H1 (cell line): ENCODE results near the gene WDFY4. TPM values are rescaled to one million over a fixed set of nuclear protein-coding genes. Genes with fewer than 3 reads are reported as not detected.

Experiments used
- CTCF ChIA-PET: fragments of 300-600 bp; sonication (Branson Sonifier 250); formaldehyde crosslinking; loops from one replicate; lab custom pipeline; 2021; ENCODE audit not compliant: partially characterized antibody; lab: Charles Lee
- POLR2A ChIA-PET: fragments of 300-600 bp; sonication (Branson Sonifier 250); formaldehyde crosslinking; loops from one replicate; lab custom pipeline; 2021; ENCODE audit warnings: inconsistent platforms; ENCODE audit not compliant: partially characterized antibody; lab: Charles Lee
- DNase-seq, 2 experiments: peaks; one replicate each; pipeline versions ENCODE4 v3.0.0 to v3.0.0-alpha.2; 2010 to 2022; ENCODE audit warnings: low spot score in 2 of 2, low read depth in 1 of 2, mixed read lengths in 1 of 2
- FAIRE-seq: peaks from 2 replicates; lab custom pipeline; 2011; peaks lifted over from hg19 to GRCh38; lab: Jason Lieb, UNC
- H2AFZ ChIP-seq: 2 replicates; pipeline ENCODE4 v1.8.1; 2012; ENCODE audit warnings: low read length, inconsistent platforms
- H2AK5ac ChIP-seq: 2 replicates; pipeline ENCODE4 v1.6.1; 2013; ENCODE audit warnings: low read depth, low read length
- H2BK120ac ChIP-seq: replicated peaks from 2 replicates; pipeline ENCODE3; 2013; ENCODE audit warnings: low read depth, low read length, inconsistent platforms
- H2BK12ac ChIP-seq: 2 replicates; pipeline ENCODE4 v1.6.1; 2013; ENCODE audit warnings: low read depth, low read length
- H2BK15ac ChIP-seq: 2 replicates; pipeline ENCODE4 v1.6.1; 2013; ENCODE audit warnings: low read length
- H2BK20ac ChIP-seq: 2 replicates; pipeline ENCODE4 v1.6.1; 2013; ENCODE audit warnings: low read length
- H2BK5ac ChIP-seq: 2 replicates; pipeline ENCODE4 v1.6.1; 2013; ENCODE audit warnings: low read depth, low read length
- H3K14ac ChIP-seq: 2 replicates; pipeline ENCODE4 v1.6.1; 2013; ENCODE audit warnings: inconsistent platforms; ENCODE audit not compliant: insufficient read length
- H3K18ac ChIP-seq: 2 replicates; pipeline ENCODE4 v1.6.1; 2013; ENCODE audit warnings: low read length; ENCODE audit errors: extremely low read depth
- H3K23ac ChIP-seq: 2 replicates; pipeline ENCODE4 v1.6.1; 2013; ENCODE audit warnings: inconsistent platforms; ENCODE audit not compliant: insufficient read length
- H3K23me2 ChIP-seq: 2 replicates; pipeline ENCODE4 v1.6.1; 2013; ENCODE audit warnings: low read depth, low read length
- H3K27ac ChIP-seq: 2 replicates; pipeline ENCODE4 v1.6.1; 2011; ENCODE audit warnings: low read depth, low read length, inconsistent platforms
- H3K27me3 ChIP-seq, 4 experiments: replicated peaks in 1 of 4; 1 replicate in 1 of 4; 2 replicates in 3 of 4; pipeline versions ENCODE4 v1.6.1 to v1.8.1; 2011 to 2013; ENCODE audit warnings: low read length in 3 of 4, mild to moderate bottlenecking in 3 of 4, inconsistent platforms in 2 of 4, mixed read lengths in 2 of 4, moderate library complexity in 1 of 4; ENCODE audit not compliant: control insufficient read depth in 3 of 4, insufficient read depth in 3 of 4; ENCODE audit errors: extremely low read depth in 1 of 4
- H3K36me3 ChIP-seq, 4 experiments: 2 replicates each; pipeline versions ENCODE4 v1.6.1 to v1.8.1; 2011 to 2013; ENCODE audit warnings: mild to moderate bottlenecking in 4 of 4, low read length in 3 of 4, moderate library complexity in 2 of 4, control low read depth in 1 of 4, inconsistent platforms in 1 of 4; ENCODE audit not compliant: insufficient read depth in 4 of 4, control insufficient read depth in 2 of 4
- H3K4ac ChIP-seq: replicated peaks from 2 replicates; pipeline ENCODE3; 2013; ENCODE audit warnings: low read length, low read depth, mixed read lengths, inconsistent platforms; ENCODE audit not compliant: insufficient read length
- H3K4me1 ChIP-seq, 4 experiments: replicated peaks in 1 of 4; 1 replicate in 1 of 4; 2 replicates in 3 of 4; pipeline versions ENCODE4 v1.6.1 to v1.8.1; 2011 to 2013; ENCODE audit warnings: low read length in 3 of 4, inconsistent platforms in 2 of 4, mixed read lengths in 1 of 4; ENCODE audit not compliant: insufficient read depth in 4 of 4, control insufficient read depth in 3 of 4
- H3K4me2 ChIP-seq, 2 experiments: 2 replicates each; pipeline versions ENCODE4 v1.6.1 to v1.8.1; 2011 to 2013; ENCODE audit warnings: low read depth in 2 of 2, low read length in 2 of 2, control low read depth in 1 of 2, inconsistent platforms in 1 of 2, mild to moderate bottlenecking in 1 of 2; ENCODE audit not compliant: insufficient read depth in 1 of 2
- H3K4me3 ChIP-seq, 4 experiments: fragments of 200-600, 300-600 bp in 1 of 4; sonication (generic), shearing (Covaris generic), sonication (Bioruptor Twin) in 1 of 4; 2 replicates each; pipeline versions ENCODE4 v1.5.1 to v1.8.1; 2011 to 2016; ENCODE audit warnings: low read length in 4 of 4, low read depth in 3 of 4, control low read depth in 2 of 4, inconsistent platforms in 2 of 4, mild to moderate bottlenecking in 2 of 4, mixed read lengths in 1 of 4, moderate library complexity in 1 of 4; ENCODE audit not compliant: insufficient read depth in 2 of 4; ENCODE audit errors: extremely low read depth in 1 of 4
- H3K56ac ChIP-seq: replicated peaks from 2 replicates; pipeline ENCODE3; 2013; ENCODE audit warnings: low read depth, mild to moderate bottlenecking, mixed read lengths, low read length, inconsistent platforms; ENCODE audit not compliant: insufficient read length
- H3K79me1 ChIP-seq: 2 replicates; pipeline ENCODE4 v1.6.1; 2013; ENCODE audit warnings: low read depth, low read length, control low read depth
- H3K79me2 ChIP-seq, 2 experiments: 2 replicates each; pipeline versions ENCODE4 v1.6.1 to v1.8.1; 2012 to 2013; ENCODE audit warnings: low read length in 2 of 2, mild to moderate bottlenecking in 2 of 2, inconsistent platforms in 1 of 2; ENCODE audit not compliant: insufficient read depth in 2 of 2, control insufficient read depth in 1 of 2
- H3K9ac ChIP-seq, 4 experiments: replicated peaks in 1 of 4; 1 replicate in 1 of 4; 2 replicates in 3 of 4; pipeline versions ENCODE4 v1.6.1 to v1.8.1; 2011 to 2013; ENCODE audit warnings: low read depth in 3 of 4, low read length in 3 of 4, control low read depth in 2 of 4, mild to moderate bottlenecking in 2 of 4, moderate library complexity in 2 of 4, inconsistent platforms in 1 of 4; ENCODE audit errors: extremely low read depth in 1 of 4
- H3K9me3 ChIP-seq, 2 experiments: 2 replicates each; pipeline versions ENCODE4 v1.6.1 to v1.8.1; 2012 to 2013; ENCODE audit warnings: mild to moderate bottlenecking in 2 of 2, moderate library complexity in 2 of 2, control low read depth in 1 of 2, inconsistent platforms in 1 of 2, low read depth in 1 of 2, low read length in 1 of 2, mixed read lengths in 1 of 2; ENCODE audit not compliant: insufficient read depth in 2 of 2
- H4K20me1 ChIP-seq, 2 experiments: replicated peaks in 1 of 2; 2 replicates each; pipeline versions ENCODE3 to v1.8.1; 2011 to 2013; ENCODE audit warnings: inconsistent platforms in 2 of 2, low read length in 2 of 2, mild to moderate bottlenecking in 1 of 2; ENCODE audit not compliant: insufficient read depth in 2 of 2, control insufficient read depth in 1 of 2
- H4K5ac ChIP-seq: 2 replicates; pipeline ENCODE4 v1.6.1; 2013; ENCODE audit warnings: low read length, low read depth, mixed read lengths, inconsistent platforms; ENCODE audit not compliant: insufficient read length
- H4K8ac ChIP-seq: 2 replicates; pipeline ENCODE4 v1.8.0; 2013; ENCODE audit warnings: mild to moderate bottlenecking, moderate library complexity, low read length, inconsistent platforms; ENCODE audit not compliant: insufficient read depth; ENCODE audit errors: extremely low read depth
- H4K91ac ChIP-seq: replicated peaks from 2 replicates; pipeline ENCODE3; 2013; ENCODE audit warnings: low read length, mixed read lengths, inconsistent platforms; ENCODE audit not compliant: insufficient read length
- ATF3 ChIP-seq: IDR thresholded peaks from 2 replicates; pipeline ENCODE4 v1.6.1; 2011; ENCODE audit warnings: low read depth, mild to moderate bottlenecking, low read length; ENCODE audit not compliant: insufficient read depth
- CHD2 ChIP-seq: IDR thresholded peaks from 2 replicates; pipeline ENCODE4 v1.6.1; 2012; ENCODE audit warnings: low read length, improper control_type of control experiment
- POLR2AphosphoS5 ChIP-seq: IDR thresholded peaks from 2 replicates; pipeline ENCODE4 v1.6.1; 2011; ENCODE audit warnings: low read depth, low read length
- RNF2 ChIP-seq: fragments of 200-900, 300-1000 bp; sonication (generic); IDR thresholded peaks from 2 replicates; pipeline ENCODE4 v1.7.1; 2016; ENCODE audit warnings: borderline replicate concordance, low read depth, mild to moderate bottlenecking, antibody characterized with exemption, low read length; ENCODE audit not compliant: poor library complexity, severe bottlenecking; ENCODE audit errors: missing control alignments
- SIX5 ChIP-seq: IDR thresholded peaks from 2 replicates; pipeline ENCODE4 v1.6.1; 2011; ENCODE audit warnings: mild to moderate bottlenecking, low read depth, low read length
- TAF1 ChIP-seq: IDR thresholded peaks from 2 replicates; pipeline ENCODE4 v1.6.1; 2011; ENCODE audit warnings: mild to moderate bottlenecking, low read depth, low read length
- TBP ChIP-seq: IDR thresholded peaks from 2 replicates; pipeline ENCODE4 v1.6.1; 2011; ENCODE audit warnings: low read depth, low read length, improper control_type of control experiment
- TCF12 ChIP-seq: IDR thresholded peaks from 2 replicates; pipeline ENCODE4 v1.6.1; 2011; ENCODE audit warnings: low read depth, mild to moderate bottlenecking, low read length
- WGBS, 2 experiments: shearing (Covaris generic) in 1 of 2; methylation state at CpG; one replicate each; pipeline versions ENCODE4 v1.1.6 to v1.1.7; 2013 to 2015; ENCODE audit warnings: low lambda C conversion rate in 2 of 2, mixed read lengths in 2 of 2, inconsistent platforms in 1 of 2, low coverage in 1 of 2, missing lambda C conversion rate in 1 of 2; ENCODE audit not compliant: insufficient replicate concordance in 2 of 2, insufficient coverage in 1 of 2, insufficient read length in 1 of 2; ENCODE audit errors: extremely low coverage in 1 of 2, missing lambda C conversion rate in 1 of 2; 5-methylcytosine and 5-hydroxymethylcytosine counted together
- polyA plus RNA-seq, 7 experiments: library from polyadenylated mRNA; depleted of rRNA in 3 of 7; stranded (reverse) in 5 of 7; unstranded in 2 of 7; fragments of >200 nt in 5 of 7; fragments of 200-250 nt in 2 of 7; gene quantifications; 1 replicate in 5 of 7; 2 replicates in 1 of 7; 4 replicates in 1 of 7; pipeline versions ENCODE4 v1.2.1 to v1.2.3, GENCODE V29; 2011 to 2013; ENCODE audit warnings: missing spikeins in 2 of 7, mixed read lengths in 2 of 7
- total RNA-seq: library from RNA; stranded (reverse); fragmentation: NEBNext Ultra II Directional; extraction: Animal tissue kit (Norgen Biotek cat#: 25700); gene quantifications from 2 replicates; pipeline ENCODE4 v1.2.1, GENCODE V29; 2021

Gene WDFY4
- total and polyA plus RNA-seq, 2 of the 8 experiments (the other 6 are each of a cell fraction or from before 2014, with no cell fraction given) = not detected

GRCh38 chr10:48758411-48758810, 73.7 kb downstream of the WDFY4 start:
- DNase-seq (no peak), FAIRE-seq (no peak)
- Histone ChIP-seq H2BK5ac (no peak overlapping the region), H3K4me3 (no peak overlapping the region), H2BK20ac (no peak overlapping the region), H2AFZ (no peak overlapping the region), H3K23me2 (no peaks in the 10 kb centered on the region), H3K27me3 (no peaks in the 10 kb centered on the region), H3K36me3 (no peaks in the 10 kb centered on the region), H3K56ac (no peak overlapping the region), H3K9me3 (no peaks in the 10 kb centered on the region), H4K8ac (no peak overlapping the region), H3K79me1 (no peaks in the 10 kb centered on the region), H2BK15ac (no peak overlapping the region), H2BK12ac (no peak overlapping the region), H3K14ac (no peak overlapping the region), H2AK5ac (no peak overlapping the region), H2BK120ac (no peak overlapping the region), H3K4ac (no peak overlapping the region), H3K9ac (no peak overlapping the region), H4K20me1 (no peaks in the 10 kb centered on the region), H3K18ac (no peak overlapping the region), H4K91ac (no peak overlapping the region), H3K4me2 (no peak overlapping the region), H4K5ac (no peak overlapping the region), H3K79me2 (no peaks in the 10 kb centered on the region), H3K23ac (no peak overlapping the region), H3K27ac (no peak overlapping the region), H3K4me1 (no peaks in the 10 kb centered on the region)
- TF ChIP-seq TBP (no peak), TAF1 (no peak), SIX5 (no peak), TCF12 (no peak), CHD2 (no peak), POLR2AphosphoS5 (no peak), RNF2 (no peak), ATF3 (no peak)
- ChIA-PET CTCF (interaction anchor here (1.0 kb wide), 2 partner anchors 10 to 100 kb away, joined by 3 read pairs; no protein-coding TSS in a partner anchor), POLR2A (no interaction called here)
- WGBS, 2 experiments = 87% methylated on average over 3 of the region's 3 CpGs; no CpG with 5 or more reads in 1 of the 2 experiments
